ENCODE data around the gene NDUFS3.

DNA sequence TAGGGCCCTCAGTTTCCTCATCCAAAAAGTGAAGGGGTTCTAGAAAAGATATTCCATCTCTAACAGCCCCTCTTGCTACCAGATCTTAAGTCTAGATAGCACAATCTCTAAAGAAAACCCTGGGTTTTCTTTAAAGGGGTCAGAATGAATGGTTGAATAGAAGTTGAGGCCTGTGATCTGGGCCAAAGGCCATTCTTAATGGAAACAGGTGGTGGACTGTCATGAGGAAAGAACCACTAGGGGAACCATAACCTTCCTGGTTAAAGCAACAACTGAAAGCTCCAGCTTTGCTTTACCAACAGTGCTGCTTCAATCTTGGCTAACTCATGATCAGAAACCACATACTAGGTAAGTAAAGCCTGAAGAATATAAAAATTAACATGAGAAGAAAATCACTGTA, 27.8 kb upstream of the NDUFS3 start:
- TF ChIP-seq POLR2A (IDR thresholded peaks at IDR 0.05; ENCODE audit: low read depth, low read length) (no peak), POU2F2 (IDR thresholded peaks at IDR 0.05; ENCODE audit: low read depth, low read length) (no peak), TAF1 (IDR thresholded peaks at IDR 0.05; ENCODE audit: low read depth, low read length) (no peak), POLR2AphosphoS5 (IDR thresholded peaks at IDR 0.05; ENCODE audit: low read depth, low read length) (no peak), SPI1 (IDR thresholded peaks at IDR 0.05; ENCODE audit: low read depth, low read length) (no peak)
